GM21360 (cell line): ENCODE results near the gene LMOD2.
"Not testable (repeated sequence)": the region's sequence is repeated elsewhere in the genome, so short reads cannot be mapped to it uniquely, and the experiment has no call there.

Source experiments
- ATAC-seq: cut with Tn5 transposase; IDR thresholded peaks from one replicate; pipeline ENCODE4 v1.9.1; 2021; ENCODE audit warnings: mild to moderate bottlenecking, moderate library complexity; ENCODE audit not compliant: unreplicated experiment

The LMOD2 gene

GRCh38 chr7:123655614-123656013, at the start of gene LMOD2:
TSS of gene LMOD2 (plus strand) at chr7:123655866. CDS start at chr7:123655964, 98 bp downstream.
- no peak for ATAC-seq

DNA sequence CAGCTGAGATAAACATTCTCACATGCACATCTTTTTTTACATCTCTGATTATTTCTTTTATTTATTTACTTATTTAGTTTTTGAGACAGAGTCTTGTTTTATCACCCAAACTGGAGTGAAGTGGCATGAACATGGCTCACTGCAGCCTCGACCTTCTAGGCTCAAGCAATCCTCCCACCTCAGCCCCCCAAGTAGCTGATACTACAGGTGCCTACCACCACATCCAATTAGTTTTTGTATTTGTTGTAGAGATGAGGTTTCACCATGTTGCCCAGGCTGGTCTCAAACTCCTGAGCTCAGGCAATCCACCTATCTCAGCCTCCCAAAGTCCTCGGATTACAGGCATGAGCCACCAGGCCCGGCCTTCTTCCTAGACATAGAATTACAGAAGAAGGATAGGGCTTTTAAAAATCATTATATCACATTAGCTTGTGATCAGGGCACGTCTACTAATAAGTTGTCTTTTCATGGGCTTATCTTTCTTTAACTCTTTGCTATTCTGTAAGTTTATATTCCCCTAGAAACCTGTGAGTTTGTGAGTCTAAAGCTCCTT, 48.2 kb upstream of the LMOD2 start:
- no peak for ATAC-seq

DNA sequence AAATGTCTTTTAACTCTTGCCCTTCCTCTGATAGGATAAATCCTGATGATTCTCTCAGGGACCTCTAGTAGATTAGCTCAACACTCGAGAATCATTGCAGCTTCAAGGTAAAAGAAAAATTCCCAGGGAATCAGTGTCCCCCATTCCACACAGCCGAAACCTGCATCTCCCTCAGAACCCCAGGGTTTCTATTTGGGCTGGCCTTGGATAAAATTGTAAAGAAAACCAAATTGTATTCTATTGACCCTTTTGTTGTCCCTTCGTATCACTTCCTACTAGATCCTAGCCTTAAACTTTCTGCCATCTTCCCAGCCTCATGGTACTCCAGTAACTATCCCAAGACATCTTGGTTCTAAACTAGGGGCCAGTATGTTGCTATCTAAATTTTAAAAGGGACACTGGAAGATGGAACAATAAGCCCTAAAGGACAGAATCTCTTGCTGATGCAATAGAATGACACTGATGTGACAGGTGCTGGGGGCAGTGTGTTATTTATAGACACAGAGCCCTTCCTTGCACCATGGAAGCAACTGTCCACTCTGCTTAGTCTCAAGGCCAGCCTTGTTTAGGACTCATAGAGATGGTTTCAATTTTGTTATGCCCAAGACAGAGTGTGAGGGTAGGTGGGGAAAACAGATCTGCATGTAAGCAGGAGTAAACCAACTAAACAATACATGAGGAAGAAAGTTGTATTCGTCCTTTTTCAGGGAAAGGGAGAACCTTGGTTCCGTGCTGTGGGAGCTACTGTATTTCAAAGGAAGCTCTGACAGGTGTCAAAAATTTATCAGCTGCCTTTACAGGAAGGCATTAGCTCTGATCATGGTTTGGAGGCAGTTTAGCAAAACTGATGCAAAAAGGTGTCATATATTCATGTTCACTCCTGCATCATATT, 46.4 kb upstream of the LMOD2 start:
- ATAC-seq = no peak

DNA sequence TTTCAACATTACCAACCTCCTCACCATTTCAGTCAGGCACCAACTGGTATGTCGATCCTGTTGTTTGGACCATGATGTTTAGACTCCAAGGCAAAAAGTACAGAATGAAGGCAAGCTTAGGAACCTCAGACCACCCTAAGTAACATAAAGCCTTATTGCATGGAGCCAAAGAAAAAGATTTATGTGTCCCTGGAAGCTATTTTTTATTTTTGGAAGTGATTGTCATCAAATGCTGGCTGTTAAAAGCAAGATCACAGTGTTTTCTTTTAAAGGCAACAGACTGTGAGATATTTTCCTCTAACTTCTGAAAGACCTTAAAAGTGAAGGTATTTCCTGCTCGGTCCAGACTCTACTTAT, 45.8 kb upstream of the LMOD2 start:
- ATAC-seq = no peak

DNA sequence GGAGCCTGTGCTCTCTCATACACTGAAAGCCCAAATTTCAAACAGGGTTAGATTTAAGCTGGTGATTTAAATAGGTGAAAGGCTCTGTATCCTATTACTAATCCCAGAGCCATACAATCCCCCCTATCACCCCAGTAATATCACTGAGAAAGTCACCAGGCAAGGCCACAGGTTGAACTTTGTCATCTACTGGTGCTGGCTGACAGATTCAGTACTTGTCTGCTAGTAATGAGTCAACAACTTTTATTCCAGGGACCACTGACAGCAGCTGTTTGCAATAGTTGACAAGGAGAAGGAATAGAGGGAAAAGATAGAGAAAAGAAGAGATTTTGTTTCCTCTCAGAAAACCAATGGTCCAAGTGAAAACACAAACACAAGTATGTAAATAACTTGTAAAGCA, 43.6 kb upstream of the LMOD2 start:
- ATAC-seq = no peak

GRCh38 chr7:123615344-123615743, 40.3 kb upstream of the LMOD2 start:
- no peak for ATAC-seq

DNA sequence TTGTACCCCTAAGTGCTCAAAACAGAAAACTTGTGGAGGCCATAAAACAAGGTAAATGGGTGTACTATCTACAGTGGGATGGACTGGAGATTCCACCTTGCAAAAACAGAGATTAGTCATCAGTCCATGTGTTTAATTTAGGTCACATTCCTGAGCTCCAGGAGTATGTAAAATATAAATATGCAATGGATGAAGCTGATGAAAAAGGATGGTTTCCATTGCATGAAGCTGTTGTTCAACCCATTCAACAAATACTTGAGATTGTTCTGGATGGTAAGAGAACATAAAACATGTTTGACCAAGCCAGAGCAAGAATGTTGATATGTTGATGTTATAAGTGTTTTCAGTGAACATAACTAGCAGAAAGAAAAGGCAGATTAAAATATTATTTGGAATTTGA, 39.4 kb upstream of the LMOD2 start:
- ATAC-seq = no peak

- no peak for ATAC-seq
Measured at GRCh38 chr7:123621707-123622106, 34.0 kb upstream of the LMOD2 start.

GRCh38 chr7:123622660-123623386, 32.8 kb upstream of the LMOD2 start:
- no peak for ATAC-seq

DNA sequence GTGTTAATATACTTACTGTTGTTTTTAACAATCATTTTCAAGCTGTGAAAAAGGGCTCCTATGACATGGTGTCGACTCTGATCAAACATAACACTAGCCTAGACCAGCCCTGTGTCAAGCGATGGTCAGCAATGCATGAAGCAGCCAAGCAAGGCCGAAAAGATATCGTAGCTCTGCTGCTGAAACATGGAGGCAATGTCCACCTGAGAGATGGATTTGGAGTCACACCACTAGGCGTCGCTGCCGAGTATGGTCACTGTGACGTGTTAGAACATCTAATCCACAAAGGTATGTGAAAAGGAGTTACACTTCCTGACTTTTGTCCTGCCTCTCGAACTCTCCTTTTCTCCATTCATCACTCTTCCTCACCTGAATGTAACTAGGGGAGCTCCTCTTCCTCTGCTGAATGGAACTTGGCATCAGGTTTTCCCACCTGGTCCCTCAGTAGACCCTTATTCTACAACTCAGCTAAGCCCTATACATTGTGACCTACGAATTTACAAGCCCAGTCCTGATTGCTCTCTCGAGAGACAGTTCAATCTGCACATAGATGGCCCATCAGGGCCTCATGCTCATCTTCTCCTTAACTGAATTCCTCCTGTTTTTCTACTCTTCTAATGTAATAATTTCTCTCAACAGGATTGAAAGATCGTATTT, 31.0 kb upstream of the LMOD2 start:
- ATAC-seq = peak; percentile 98

DNA sequence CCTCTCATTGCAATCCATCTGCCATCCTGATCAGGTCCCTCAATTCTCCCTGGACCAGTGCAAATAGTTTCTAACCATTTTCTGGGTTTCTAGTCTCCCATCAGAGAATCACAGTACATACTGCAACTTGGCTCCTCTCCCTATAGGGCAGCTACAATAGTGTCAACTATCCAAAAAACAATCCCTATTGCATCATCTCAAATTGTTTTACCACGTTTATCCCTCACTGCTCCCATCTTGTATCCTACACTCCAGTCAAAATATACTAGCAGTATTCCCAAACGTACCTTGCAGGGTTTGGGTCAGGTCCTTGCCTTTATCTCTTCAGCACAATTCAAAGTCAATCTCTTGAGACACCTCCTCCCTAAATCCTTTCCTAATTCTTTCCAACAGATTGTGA, 30.4 kb upstream of the LMOD2 start:
- ATAC-seq = no peak

DNA sequence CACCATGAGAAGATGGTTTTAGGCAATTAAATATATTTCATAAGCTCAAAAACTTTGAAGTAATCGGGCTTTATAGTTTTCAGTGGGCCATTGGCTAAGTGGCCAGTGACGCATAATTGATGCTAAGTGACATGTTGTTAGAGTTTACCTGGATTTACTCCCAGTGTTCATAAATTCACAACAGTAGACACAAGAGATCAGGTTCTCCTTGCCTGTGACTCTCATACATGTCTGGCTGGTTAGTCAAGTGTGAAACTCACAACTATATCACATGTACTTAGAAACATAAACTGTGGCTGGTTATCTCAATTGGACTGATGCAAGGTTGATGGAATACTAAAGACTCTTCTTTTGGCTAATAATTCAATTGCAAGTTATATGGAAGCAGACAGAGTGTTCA, 27.8 kb upstream of the LMOD2 start:
- ATAC-seq = no peak

- no peak for ATAC-seq
Measured at GRCh38 chr7:123628829-123629228, 26.8 kb upstream of the LMOD2 start.

- no peak for ATAC-seq
Measured at GRCh38 chr7:123629281-123629680, 26.4 kb upstream of the LMOD2 start.

DNA sequence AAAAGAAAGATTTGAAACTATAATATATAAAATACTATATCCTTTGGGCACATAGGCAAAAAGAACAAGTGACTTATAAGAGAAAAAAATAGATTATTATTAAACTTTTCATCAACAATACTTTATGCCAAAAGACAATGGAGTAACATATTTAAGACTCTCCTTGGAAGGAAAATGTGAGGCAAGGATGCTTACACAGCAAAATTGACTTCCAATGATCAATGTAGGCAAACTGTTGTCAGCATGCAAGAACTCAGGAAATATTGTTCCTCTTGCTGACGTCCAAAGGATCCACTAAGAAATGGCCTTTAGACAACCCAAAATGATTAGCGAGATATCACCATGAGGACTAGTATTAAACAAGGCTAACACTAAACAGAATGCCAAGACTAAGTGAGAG, 22.9 kb upstream of the LMOD2 start:
- ATAC-seq = no peak

DNA sequence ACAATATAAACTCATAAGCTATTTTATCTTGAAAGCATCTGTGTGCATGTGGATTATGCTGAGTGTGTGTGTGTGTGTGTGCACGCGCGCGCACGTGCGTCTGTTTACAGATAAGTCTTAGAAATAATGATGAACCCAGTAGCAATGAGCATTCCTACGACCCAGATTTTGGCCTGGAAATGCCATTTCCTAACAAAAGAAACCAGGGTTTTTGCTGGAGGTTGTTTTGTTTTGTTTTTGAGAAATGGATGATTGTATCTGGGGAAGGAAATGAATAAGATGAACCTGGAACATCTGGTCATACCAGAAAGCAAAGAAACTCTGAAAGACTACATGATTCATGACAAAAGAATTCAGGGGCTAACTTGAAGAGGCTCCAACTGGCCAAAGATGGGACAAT, 22.1 kb upstream of the LMOD2 start:
- ATAC-seq = no peak

DNA sequence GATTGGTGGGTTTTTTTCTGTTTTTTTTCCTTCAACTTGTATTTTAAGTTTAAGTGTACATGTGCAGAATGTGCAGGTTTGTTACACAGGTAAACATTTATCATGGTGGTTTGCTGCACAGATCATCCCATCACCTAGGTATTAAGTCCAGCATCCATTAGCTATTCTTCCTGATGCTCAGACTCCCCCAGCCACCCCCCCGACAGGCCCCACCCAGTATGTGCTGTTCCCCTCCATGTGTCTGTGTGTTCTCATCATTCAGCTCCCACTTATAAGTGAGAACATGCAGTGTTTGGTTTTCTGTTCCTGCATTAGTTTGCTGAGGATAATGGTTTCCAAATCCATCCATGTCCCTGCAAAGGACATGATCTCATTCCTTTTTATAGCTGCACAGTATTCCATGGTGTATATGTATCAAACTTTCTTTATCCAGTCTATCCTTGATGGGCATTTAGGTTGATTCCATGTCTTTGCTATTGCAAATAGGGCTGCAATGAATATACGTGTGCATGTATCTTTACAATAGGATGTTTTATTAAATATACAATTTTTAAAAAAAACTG, 21.6 kb upstream of the LMOD2 start:
- ATAC-seq = not testable (repeated sequence)

DNA sequence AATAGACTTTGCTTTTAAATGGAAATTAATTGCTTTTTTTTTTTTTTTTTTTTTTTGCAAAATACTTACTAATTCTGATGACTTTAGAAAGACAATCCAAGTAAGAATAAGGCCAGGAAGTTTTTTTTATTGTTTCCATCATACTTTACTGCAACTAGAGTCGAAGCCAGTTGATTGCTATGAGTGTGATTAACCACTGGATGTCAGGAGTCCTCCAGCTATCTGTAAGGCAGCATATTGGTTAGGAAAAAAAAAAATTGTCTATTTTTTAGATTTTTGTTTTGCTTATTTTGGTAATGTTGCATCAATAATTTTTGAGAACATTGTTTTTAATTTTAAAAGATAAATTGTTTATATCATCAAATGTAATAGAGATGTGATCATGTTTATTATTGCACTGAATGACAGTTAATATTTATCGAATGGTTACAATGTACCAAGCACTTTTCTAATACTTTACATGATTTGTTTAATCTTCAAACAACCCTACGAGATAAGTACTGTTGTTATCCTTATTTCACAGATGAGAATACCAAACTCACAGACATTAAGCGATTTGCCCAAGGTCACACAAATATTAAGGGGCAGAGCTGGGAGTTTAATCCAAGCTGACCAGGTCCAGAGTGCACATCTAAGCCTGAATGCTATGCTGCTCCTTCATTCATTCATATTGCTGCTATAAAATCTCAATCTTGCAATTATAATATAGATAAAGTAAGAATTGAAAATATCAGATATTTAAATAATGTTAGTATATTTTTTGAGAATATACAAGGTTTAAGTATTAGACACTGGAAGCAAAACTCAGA, 19.9 kb upstream of the LMOD2 start:
- ATAC-seq = no peak

GRCh38 chr7:123637203-123637602, 18.5 kb upstream of the LMOD2 start:
- no peak for ATAC-seq

GRCh38 chr7:123637878-123638277, 17.8 kb upstream of the LMOD2 start:
- no peak for ATAC-seq
